GM23248 (cell line): Measurements from ENCODE around the gene PTDSS2.

Experiments used
- EZH2 ChIP-seq: fragments of 200-600 bp; sonication (generic); IDR thresholded peaks from 2 replicates; pipeline ENCODE4 v1.6.1; 2018; ENCODE audit warnings: antibody characterized with exemption, mild to moderate bottlenecking; ENCODE audit not compliant: insufficient read depth, poor library complexity, severe bottlenecking
- EZH2phosphoT487 ChIP-seq: fragments of 200-600 bp; sonication (generic); IDR thresholded peaks from 2 replicates; pipeline ENCODE4 v1.6.1; 2018; ENCODE audit warnings: antibody characterized with exemption, moderate library complexity, mild to moderate bottlenecking, low read depth; ENCODE audit not compliant: insufficient read depth

GRCh38 chr11:432501-433100, 17.5 kb upstream of the PTDSS2 start:
- TF ChIP-seq EZH2 (no peak), EZH2phosphoT487 (no peak)
